SKM-1 treated with dmso at 0.1 percent for 144 hours (cell line): ENCODE results near the gene SEPTIN5.
"Not testable (repeated sequence)": the region's sequence is repeated elsewhere in the genome, so short reads cannot be mapped to it uniquely, and the experiment has no call there.

Experiments
- DNase-seq: peaks from one replicate; lab custom pipeline; 2025; ENCODE audit not compliant: unreplicated experiment; lab: John Stamatoyannopoulos, UW

SEPTIN5 gene

DNA sequence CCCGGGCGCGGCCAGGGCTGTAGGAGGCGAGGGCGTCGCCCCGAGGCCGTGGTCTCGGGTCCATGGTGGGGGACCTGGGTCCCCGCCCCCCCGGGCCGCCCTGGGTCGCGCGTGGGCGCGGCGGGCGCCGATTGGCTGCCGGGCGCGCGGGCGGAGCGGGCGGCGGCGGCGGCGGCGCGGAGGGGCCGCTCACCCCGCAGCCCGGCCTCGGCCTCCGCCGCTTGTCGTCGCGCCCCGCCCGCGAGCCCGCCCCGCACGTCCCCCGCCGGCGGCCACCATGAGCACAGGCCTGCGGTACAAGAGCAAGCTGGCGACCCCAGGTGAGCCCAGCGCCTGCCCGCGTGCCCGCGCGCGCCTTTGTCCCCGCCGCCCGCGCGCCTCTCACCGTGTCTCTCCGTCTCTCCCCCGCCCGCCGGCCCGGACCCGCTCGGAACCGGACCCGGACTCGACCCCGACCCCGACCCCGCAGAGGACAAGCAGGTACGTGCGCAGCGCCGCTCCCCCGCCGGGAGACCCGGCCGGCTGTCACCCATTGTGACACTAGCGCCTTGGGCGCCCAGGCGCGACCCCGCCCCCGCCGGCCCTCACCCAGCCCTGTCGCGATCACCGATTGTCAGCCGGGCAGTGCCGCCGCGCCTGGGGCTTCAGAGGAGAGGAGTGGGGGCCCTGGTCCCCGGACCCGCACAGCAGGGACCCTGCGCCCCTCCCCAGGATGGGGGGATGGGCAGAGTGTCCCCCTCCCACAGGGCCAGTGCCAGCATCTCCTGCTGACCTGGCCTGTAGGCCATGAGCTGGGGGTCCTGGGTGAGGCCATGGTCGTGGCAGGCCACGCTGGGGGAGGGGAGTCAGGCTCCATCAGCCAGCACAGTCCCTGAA, at the start of gene SEPTIN5:
SEPTIN5 (plus strand) TSS at position 192 of the 876 bp plus-strand sequence; CDS start at position 278, 86 bp downstream.
- no peak for DNase-seq

GRCh38 chr22:19664951-19665783, 49.1 kb upstream of the SEPTIN5 start:
- no peak for DNase-seq

DNA sequence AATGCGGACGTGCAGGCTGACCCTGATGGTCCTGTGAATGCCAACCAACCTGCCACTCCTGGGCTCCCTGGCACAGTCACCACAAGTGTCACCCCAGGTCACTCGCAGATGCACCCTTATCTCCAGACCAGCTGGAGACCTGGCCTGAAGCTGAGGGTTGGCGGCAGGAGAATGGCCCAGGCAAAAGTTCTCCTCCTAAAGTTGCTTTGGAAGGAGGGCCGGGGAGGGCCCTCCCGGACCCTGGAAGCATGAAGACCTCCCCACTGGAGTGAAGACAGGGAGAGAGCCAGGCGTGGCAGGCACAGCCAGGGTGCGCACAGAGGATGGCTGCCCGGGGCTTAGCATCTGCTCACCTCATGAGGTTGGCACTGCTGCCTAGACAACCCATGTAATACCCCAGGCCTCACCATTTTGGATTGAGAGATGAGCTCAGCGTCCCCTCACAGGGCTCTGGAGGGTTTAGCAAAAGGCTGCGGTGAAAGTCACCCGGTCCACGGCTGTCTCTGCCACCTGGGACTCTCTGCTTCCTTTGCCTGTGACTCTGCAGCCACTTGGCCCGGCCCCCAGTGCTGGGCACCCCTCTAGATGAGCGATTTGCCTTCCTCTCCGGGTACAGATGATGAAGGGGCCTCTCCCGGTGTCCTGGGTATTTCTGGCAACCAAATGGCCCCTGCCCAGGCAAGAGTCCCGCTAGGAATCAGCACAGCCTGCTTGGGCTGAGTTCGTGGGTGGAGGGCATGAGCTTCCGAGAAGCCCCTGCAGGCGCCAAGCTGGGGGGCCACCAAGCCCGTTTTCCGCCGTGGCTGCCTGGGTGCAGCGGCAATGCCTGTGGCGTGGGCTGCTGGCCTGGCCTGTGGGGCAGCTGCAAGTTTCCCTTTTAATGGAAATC, 48.3 kb upstream of the SEPTIN5 start:
- DNase-seq: no peak

GRCh38 chr22:19666673-19667593, 47.4 kb upstream of the SEPTIN5 start:
- no peak for DNase-seq

- no peak for DNase-seq
Measured at GRCh38 chr22:19667872-19668740, 46.2 kb upstream of the SEPTIN5 start.

GRCh38 chr22:19668748-19669147, 45.6 kb upstream of the SEPTIN5 start:
- DNase-seq: no peak

GRCh38 chr22:19669570-19669969, 44.7 kb upstream of the SEPTIN5 start:
- no peak for DNase-seq

DNA sequence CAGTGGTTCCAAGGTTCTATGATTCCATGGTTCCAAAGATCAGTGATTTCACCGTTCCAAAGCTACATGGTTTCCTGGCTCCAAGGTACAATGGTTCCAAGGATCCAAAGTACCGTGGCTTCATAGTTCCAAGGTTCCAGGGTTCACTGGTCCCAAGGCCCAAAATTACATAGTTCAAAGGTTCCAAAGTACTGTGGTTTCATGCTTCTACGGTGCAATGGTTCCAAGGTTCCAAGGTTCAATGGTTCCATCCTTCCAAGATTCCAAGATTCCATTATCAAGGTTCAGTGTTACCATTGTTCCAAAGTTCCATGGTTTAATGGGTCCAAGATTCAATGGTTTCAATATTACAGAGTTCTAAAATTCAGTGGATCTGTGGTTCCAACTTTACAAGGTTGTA, 43.0 kb upstream of the SEPTIN5 start:
- DNase-seq: no peak

GRCh38 chr22:19672054-19672776, 42.1 kb upstream of the SEPTIN5 start:
- DNase-seq: no peak

DNA sequence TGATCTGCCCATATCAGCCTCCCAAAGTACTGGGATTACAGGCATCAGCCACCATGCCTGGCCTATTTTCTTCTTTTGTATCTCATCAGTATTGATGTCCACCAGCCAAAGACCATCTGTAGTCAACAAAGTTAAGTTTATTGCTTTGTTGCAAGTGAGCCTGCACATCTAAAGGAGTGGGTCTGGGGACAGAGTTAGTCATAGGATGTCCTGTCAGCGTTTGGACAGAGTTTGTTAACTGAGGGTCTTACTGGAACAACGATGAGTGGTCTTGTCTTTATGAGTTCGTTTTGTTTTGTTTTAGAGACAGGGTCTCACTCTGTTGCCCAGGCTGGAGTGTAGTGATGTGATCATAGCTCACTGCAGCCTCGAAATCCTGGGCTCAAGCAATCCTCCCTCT, 40.6 kb upstream of the SEPTIN5 start:
- no peak for DNase-seq

- no peak for DNase-seq
Measured at GRCh38 chr22:19674129-19674928, 40.0 kb upstream of the SEPTIN5 start.

DNA sequence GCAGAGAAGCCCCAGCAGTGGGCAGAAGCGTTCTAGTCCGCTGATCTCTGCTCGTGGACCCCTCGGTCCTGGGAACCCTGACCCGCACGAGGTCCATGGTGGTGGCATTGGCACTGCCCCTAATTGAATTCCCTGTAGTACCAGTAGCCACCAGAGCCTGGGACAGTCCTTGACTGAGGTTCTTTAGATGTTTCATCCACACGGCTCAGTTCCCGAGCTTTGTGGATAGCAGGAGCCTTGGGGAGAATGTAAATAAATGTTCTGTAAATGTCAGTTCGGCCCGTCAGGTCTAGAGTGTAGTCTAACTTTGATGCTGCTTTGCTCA, 39.4 kb upstream of the SEPTIN5 start:
- no peak for DNase-seq

DNA sequence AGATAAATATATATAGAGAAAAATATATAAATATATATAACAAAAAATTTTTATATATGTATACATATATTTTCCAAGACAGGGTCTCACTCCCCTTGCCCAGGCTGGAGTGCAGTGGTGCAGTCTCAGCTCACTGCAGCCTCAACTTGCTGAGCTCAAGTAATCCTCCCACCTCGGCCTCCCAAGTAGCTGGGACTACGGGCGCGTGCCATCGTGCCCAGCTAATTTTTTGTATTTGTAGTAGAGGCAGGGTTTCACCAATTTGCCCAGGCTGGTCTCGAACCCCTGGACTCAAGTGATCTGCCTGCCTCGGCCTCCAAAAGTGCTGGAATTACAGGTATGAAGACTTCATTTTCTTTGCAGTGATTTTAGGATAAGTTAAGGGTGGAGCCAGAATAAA, 38.9 kb upstream of the SEPTIN5 start:
- DNase-seq: no peak

DNA sequence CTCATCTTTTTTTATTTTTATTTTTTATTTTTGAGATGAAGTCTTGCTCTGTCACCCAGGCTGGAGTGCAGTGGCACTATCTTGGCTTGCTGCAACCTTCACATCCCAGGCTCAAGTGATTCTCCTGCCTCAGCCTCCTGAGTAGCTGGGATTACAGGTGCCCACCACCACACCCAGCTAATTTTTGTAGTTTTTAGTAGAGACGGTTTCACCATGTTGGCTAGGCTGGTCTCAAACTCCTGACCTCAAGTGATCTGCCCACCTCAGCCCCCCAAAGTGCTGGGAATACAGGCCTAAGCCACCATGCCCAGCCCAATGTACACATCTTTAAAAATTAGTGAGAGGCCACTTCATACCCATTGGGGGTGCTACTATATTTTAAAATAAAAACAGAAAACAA, 37.9 kb upstream of the SEPTIN5 start:
- not testable (repeated sequence) for DNase-seq

GRCh38 chr22:19678949-19679521, 35.3 kb upstream of the SEPTIN5 start:
- DNase-seq: no peak

DNA sequence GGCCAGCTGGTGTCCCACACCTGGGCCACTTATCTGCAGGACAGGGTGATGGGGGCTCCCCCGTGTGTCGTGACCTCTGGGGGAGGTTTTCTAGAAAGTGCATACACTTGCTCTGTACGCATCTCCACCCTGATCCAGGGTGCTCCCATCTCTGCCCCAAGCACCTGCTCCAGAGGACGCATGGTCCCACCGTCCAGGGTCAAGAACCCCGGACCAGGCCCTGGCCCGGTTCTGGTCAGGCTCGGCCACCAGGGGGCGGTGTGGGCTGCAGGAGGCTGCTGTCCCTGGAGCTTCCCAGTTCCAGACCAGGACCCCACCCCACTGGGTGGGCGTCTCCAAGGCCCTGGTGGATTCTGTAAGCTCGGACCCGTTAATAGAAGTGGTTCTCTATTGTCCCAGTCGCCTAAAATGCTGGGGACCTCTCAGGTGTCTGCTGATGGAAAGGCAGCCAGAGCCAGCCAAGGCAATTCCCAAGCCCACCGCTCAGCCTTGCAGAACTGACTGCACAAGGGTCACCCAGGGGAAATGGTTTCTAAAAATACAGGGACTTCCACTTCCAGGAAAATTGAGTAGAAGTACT, 34.7 kb upstream of the SEPTIN5 start:
- DNase-seq: no peak

GRCh38 chr22:19680287-19680881, 33.9 kb upstream of the SEPTIN5 start:
- no peak for DNase-seq
